RWPE1 (cell line): ENCODE data around the gene HKDC1.

Experiments used
- CTCF ChIA-PET: fragments of 350-600 bp; sonication (Branson Sonifier 250); formaldehyde crosslinking; extraction: SDS; loops from one replicate; lab custom pipeline; 2021; lab: Yijun Ruan, JAX
- POLR2A ChIA-PET: fragments of 400-600 bp; formaldehyde crosslinking; extraction: SDS; loops from one replicate; lab custom pipeline; 2020; ENCODE audit warnings: antibody characterized with exemption; ENCODE audit not compliant: low non-redundant PET; lab: Yijun Ruan, JAX
- DNase-seq: peaks from one replicate; pipeline ENCODE4 v3.0.0; 2012; ENCODE audit warnings: low spot score
- H3K27ac ChIP-seq: fragments of 450-650 bp; 2 replicates; pipeline ENCODE4 v1.5.1; 2017
- CTCF ChIP-seq: fragments of 450-650 bp; conservative IDR thresholded peaks from 2 replicates; pipeline ENCODE4 v1.5.1; 2017; ENCODE audit warnings: low read depth, mild to moderate bottlenecking

The HKDC1 gene

GRCh38 chr10:69208761-69209160 is 11.4 kb upstream of the HKDC1 start:
- TF ChIP-seq CTCF: no peak
- no peak overlapping the region for H3K27ac ChIP-seq
- DNase-seq: no peak
- POLR2A ChIA-PET: no interaction called here
- CTCF ChIA-PET: interaction anchor here (0.7 kb wide), 1 partner anchor 24 kb away, joined by 3 read pairs; no protein-coding TSS in a partner anchor

DNA sequence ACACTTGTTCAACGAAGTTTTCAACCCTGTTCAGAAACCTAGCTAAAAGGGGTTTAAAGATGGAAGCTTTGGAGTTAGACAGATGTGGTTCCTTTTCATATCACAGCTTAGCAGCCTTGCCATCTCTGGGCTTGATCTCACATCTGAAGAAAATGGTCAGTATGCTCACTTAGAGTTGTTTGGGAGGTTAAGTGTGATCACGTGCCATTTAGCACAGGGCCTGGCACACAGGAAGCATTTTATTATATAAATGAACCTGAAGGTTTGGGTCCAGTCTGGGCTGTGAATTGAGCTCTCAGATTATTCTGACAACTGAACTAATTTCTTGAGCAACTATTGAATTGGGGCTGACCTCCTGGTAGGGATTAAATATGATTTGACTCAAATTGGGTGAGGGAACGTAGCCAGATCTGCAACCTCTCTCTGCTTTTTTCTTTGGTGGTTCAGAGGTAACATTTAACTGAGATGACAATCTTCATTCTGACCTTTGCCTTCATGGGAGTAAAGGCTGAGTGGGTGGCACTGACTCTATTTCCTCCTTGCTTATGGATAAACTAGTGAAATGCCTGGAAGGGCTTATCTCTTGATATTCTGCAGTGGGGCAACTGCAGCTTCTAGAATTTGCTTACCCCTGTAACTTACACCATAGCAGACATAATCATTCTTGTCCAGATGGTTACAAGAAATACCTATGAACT is 10.2 kb upstream of the HKDC1 start:
- CTCF ChIA-PET: no interaction called here
- no peak for TF ChIP-seq CTCF
- DNase-seq: no peak
- POLR2A ChIA-PET: no interaction called here
- H3K27ac ChIP-seq: no peak overlapping the region

DNA sequence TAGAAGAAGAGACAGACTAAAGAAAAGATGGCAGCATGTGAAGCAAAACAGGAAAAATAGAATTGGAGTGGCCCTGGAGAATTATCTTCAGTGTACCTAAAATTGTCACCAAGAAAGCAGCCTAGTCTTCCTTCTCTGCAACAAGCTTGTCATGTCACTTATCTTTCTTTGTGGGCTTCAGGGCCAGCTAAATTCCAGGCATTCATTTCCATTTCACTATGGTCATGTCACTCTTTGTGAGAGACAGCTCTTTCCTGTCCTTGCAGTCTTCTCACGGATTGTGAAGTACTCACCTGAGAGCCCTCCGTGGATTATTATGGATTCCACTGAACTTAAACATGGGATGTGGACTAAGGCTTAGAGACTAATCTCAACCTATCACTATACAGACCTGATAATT is 9.0 kb upstream of the HKDC1 start:
- no peak overlapping the region for H3K27ac ChIP-seq
- DNase-seq: no peak
- CTCF ChIA-PET: interaction anchor here (0.9 to 1.1 kb wide), 2 partner anchors 17 to 184 kb away, joined by 3 read pairs; no protein-coding TSS in a partner anchor
- no peak for TF ChIP-seq CTCF
- POLR2A ChIA-PET: no interaction called here

DNA sequence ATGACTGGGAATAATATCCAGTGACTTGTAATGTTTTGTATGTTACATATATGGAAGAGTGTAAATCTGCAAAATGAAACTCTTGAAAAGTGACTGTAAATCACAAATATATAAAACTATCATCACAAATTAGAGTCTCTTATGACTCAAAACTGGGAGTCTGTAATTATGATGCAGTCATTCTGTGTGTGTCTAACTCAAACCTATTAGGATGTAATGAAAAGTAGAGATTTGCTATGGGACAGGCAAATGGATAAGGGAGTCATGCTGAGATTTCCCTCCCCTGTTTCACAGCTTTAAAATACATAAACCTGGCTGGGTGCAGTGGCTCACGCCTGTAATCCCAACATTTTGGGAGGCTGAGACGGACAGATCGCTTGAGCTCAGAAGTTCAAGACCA is 8.6 kb upstream of the HKDC1 start:
- ChIA-PET CTCF (interaction anchor here (0.5 to 1.1 kb wide), 2 partner anchors 17 to 424 kb away, joined by 3 to 5 read pairs; no protein-coding TSS in a partner anchor), POLR2A (no interaction called here)
- TF ChIP-seq CTCF: no peak
- DNase-seq: no peak
- H3K27ac ChIP-seq: no peak overlapping the region

DNA sequence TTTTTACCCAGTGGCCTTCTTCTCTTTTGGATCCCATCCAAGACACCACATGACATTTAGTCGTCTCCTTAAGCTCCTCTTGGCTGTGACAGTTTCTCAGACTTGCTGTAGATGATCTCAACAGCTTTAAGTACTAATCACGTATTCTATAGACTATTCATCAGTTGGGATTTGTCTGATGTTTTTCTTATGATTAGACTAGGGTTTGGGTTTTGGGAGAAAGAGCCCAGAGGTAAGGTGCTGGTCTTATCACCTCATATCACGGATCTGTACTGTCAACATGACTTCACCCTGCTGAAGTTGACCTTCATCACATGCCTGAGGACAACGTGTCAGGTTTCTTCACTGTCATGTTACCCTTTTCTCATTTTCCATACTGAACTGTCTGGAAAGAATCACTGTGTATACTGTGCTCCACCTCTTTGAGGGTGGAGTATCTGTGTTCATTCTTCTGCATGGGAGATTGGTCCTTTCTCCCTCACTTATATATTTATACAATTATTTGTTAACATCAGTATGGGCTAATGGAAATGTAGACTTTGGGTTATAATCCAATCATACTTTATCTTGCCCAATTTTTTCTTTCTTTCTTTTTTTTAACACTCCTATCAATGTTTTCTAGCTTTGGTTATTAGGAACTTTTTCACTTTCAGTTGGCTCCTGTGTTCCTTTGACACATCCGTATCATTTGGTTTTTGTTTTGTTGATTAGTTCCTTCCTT is 6.4 kb upstream of the HKDC1 start:
- no peak overlapping the region for H3K27ac ChIP-seq
- POLR2A ChIA-PET: no interaction called here
- no peak for TF ChIP-seq CTCF
- DNase-seq: no peak
- CTCF ChIA-PET: interaction anchor here (0.6 kb wide), 1 partner anchor 1059 kb away, joined by 3 read pairs; no protein-coding TSS in a partner anchor

DNA sequence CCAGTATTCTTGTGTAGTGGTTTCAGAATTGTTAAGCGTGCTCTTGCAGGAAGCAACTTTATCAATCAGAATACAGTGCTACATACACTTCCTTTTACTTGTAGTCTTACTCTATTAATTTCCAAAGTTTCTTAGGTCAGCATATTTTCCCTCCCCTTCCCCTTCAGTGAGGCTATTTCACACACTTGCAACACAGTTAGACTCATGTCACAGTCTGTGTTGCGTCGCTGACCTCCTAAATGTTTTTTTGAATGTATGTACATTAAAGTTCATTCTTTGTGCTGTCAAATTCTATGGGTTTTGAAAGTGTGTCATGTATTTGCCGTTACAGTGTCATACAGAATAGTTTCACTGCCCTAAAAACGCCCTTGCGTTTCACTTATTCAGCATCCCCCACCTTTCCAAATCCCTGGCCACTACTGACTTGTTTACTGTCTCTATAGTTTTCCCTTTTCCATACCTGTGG is 5.4 kb upstream of the HKDC1 start:
- ChIA-PET POLR2A (no interaction called here), CTCF (no interaction called here)
- no peak for TF ChIP-seq CTCF
- no peak overlapping the region for H3K27ac ChIP-seq
- no peak for DNase-seq
